ENCODE results near the gene GCNT1. TPM values are rescaled to one million over a fixed set of nuclear protein-coding genes. Genes with fewer than 3 reads are reported as not detected.

Gene GCNT1
- total RNA-seq, 4 donors from 2014 or later = 3.8 to 14.4 (median 7.5) TPM

DNA sequence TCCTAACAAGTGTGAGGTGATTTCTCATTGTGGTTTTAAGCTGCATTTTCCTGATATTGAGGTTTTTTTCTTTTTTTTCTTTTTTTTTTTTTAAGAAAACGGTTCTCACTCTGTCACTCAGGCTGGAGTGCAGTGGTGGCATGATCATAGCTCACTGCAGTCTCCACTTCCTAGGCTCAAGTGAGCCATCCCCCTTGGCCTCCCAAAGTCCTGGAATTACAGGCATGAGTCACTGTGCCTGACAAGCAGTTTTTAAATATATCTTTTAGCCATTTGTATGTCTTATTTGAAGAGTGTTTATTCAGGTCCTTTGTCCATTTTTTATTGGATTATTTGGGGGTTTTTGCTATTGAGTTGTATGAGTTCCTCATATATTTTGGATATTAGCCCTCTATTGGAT is 53.8 kb downstream of the GCNT1 start:
- TF ChIP-seq, protein P1, sequence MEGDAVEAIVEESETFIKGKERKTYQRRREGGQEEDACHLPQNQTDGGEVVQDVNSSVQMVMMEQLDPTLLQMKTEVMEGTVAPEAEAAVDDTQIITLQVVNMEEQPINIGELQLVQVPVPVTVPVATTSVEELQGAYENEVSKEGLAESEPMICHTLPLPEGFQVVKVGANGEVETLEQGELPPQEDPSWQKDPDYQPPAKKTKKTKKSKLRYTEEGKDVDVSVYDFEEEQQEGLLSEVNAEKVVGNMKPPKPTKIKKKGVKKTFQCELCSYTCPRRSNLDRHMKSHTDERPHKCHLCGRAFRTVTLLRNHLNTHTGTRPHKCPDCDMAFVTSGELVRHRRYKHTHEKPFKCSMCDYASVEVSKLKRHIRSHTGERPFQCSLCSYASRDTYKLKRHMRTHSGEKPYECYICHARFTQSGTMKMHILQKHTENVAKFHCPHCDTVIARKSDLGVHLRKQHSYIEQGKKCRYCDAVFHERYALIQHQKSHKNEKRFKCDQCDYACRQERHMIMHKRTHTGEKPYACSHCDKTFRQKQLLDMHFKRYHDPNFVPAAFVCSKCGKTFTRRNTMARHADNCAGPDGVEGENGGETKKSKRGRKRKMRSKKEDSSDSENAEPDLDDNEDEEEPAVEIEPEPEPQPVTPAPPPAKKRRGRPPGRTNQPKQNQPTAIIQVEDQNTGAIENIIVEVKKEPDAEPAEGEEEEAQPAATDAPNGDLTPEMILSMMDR (IDR thresholded peaks at IDR 0.05; ENCODE audit: low read depth) = no peak

DNA sequence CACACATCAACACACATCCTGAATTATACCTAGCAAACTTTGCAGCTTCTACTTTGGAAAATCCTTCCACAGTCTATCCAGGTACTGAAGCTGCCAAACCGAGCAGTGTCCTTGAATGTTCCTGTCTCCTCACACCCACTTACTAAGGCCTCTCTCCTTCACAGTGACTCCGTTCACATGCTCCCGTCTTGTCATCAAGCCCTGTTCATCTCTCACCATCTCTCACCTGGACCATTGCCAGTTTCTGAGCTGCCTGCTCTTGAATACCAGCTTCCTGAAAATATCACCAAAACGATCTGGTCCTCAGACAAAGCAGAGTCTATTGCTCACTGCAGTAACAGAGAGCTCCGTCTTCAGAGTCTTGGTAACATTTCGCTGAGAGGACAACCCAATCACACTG is 57.4 kb downstream of the GCNT1 start:
- TF ChIP-seq, protein P1 (IDR thresholded peaks at IDR 0.05; ENCODE audit: low read depth) = no peak

DNA sequence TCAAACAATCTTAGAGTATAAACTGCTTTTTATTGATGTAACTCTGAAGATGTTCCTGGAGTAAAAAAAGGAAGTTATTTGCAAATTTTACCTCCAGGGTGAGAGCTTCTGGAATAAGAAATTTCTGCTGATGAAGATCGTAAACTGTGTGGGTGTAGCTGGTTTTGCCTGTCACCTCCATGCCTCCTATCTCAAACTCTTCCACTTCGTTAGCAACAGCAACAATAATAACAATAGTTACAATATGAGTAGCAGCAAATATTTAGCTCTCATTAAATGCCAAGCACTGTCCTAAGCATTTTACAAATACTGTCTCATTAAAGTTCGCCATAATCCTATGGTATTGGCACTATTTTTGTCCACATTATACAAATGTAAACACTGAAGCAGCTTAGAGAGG is 57.9 kb downstream of the GCNT1 start:
- TF ChIP-seq, protein P1 (IDR thresholded peaks at IDR 0.05; ENCODE audit: low read depth) = no peak

DNA sequence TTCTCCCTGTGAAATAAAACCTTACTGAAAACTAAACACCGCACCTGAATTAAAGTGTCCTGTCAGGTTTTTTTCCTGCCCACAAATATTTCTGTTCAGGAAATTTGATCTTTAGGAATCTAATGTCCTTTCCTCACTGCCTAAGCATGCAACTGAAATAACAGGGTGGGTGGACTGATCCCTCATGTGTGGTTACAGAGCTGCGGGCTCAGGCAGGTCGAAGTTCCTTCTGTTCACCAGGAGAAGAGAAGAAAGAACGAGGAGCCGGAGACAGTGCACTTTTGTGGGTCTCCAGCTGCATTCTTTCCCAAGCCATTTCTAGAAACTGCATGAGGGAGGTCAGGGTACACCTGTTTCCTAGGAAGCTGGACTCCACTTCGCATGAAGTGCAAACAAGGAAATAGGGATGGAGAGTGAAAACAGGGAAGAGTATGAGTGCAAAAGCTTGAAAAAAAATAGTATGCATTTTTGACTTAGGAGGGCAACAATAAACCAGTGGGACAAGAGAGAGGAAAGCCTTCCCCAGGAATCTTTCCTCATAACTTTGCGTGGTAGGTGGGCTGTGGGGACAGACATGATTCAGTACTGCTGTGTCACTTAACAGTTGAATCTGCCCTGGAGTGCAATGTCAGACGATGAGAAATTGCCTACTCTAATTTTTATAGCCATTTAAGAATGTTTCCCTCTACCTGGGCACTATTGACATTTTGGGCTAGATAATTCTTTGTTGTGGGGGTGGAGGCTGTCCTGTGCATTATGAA is 60.3 kb downstream of the GCNT1 start:
- TF ChIP-seq, protein P1 (IDR thresholded peaks at IDR 0.05; ENCODE audit: low read depth) = no peak

DNA sequence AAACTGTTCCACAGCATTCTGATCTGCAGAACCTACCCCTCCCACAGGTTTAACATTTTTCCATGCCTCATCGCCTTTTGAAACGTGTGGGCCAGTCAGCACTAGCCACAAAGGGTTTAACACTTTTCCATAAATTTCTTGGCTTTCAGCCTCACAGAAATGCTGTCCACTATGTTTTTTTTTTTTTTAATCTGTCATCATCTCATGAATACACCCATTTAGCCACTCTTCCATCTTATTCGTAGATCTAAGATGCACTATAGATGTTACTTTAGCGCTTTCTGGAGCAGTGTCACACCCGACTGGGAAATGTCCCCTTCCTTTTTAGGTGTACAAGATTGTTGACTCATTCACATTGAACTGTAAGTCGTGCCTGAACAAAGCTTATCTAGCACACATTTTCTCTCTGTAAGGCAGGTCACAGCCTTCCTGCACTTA is 62.3 kb downstream of the GCNT1 start:
- TF ChIP-seq, protein P1 (IDR thresholded peaks at IDR 0.05; ENCODE audit: low read depth) = no peak

DNA sequence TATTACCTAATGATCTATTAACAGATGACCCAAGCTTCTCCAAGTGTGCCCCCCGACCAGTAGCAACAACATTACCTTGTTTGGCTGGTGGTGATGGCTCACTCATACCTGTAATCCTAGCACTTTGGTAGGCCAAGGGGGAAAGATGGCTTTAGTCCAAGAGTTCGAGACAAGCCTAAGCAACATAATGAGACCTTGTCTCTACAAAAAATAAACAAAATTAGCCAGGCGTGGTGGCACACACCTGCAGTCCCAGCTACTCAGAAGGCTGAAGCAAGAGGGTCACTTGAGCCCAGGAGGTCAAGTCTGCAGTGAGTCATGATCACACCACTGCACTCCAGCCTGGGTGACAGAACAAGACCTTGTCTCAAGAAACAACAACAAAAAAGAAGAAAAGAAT is 62.9 kb downstream of the GCNT1 start:
- TF ChIP-seq, protein P1 (IDR thresholded peaks at IDR 0.05; ENCODE audit: low read depth) = no peak

DNA sequence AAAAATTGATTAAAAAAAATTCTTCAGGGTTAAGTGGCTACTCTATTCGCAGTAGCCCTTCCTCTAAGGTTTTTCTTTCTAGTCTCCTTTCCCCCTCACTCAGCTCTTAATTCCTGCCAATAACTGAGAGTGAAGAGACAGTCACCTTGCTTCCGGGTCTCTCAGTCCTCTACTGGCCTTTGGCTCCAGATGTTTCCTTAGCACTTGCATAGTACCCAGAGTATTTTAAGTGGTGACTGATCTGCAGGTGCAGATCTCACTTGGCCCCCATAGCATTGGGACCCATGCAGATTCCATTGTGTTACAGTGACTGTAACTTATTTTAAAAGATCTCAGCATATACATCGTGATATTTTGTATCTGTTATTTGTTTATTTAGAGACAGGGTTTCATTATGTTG is 66.2 kb downstream of the GCNT1 start:
- TF ChIP-seq, protein P1 (IDR thresholded peaks at IDR 0.05; ENCODE audit: low read depth) = no peak

Measured in subcutaneous adipose tissue (tissue), 4 donors.